GM23338 (cell line): ENCODE measurements around the gene SYT5.

Experiments used
- EZH2 ChIP-seq: fragments of 200-600 bp; sonication (generic); IDR thresholded peaks from one replicate; pipeline ENCODE4 v1.8.0; 2017; ENCODE audit warnings: antibody characterized with exemption, mild to moderate bottlenecking, low read depth; ENCODE audit not compliant: unreplicated experiment
- JUNB ChIP-seq: IDR thresholded peaks from one replicate; pipeline ENCODE4 v1.6.1; 2016; ENCODE audit warnings: antibody characterized with exemption; ENCODE audit not compliant: unreplicated experiment
- NANOG ChIP-seq: IDR thresholded peaks from 2 replicates; pipeline ENCODE4 v1.6.1; 2016; ENCODE audit warnings: antibody characterized with exemption, borderline replicate concordance
- POLR2AphosphoS5 ChIP-seq: IDR thresholded peaks from 2 replicates; pipeline ENCODE4 v1.6.1; 2016; ENCODE audit warnings: antibody characterized with exemption, low read depth
- TF ChIP-seq, protein P1 (sequence below), 2 experiments: fragments of 200-600 bp in 1 of 2; sonication (generic) in 1 of 2; conservative IDR thresholded peaks; 2 replicates each; pipeline versions ENCODE4 v1.5.1 to v1.6.1; 2016 to 2017; ENCODE audit warnings: antibody characterized with exemption in 2 of 2, low read depth in 2 of 2, mild to moderate bottlenecking in 2 of 2, moderate library complexity in 1 of 2

GRCh38 chr19:55224038-55224665 lies 44.1 kb upstream of the SYT5 start:
- TF ChIP-seq POLR2AphosphoS5, result no peak
- no peak for TF ChIP-seq JUNB
- TF ChIP-seq EZH2, result no peak
- TF ChIP-seq, protein P1, sequence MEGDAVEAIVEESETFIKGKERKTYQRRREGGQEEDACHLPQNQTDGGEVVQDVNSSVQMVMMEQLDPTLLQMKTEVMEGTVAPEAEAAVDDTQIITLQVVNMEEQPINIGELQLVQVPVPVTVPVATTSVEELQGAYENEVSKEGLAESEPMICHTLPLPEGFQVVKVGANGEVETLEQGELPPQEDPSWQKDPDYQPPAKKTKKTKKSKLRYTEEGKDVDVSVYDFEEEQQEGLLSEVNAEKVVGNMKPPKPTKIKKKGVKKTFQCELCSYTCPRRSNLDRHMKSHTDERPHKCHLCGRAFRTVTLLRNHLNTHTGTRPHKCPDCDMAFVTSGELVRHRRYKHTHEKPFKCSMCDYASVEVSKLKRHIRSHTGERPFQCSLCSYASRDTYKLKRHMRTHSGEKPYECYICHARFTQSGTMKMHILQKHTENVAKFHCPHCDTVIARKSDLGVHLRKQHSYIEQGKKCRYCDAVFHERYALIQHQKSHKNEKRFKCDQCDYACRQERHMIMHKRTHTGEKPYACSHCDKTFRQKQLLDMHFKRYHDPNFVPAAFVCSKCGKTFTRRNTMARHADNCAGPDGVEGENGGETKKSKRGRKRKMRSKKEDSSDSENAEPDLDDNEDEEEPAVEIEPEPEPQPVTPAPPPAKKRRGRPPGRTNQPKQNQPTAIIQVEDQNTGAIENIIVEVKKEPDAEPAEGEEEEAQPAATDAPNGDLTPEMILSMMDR (conservative IDR thresholded peaks at IDR 0.05; ENCODE audit: low read depth in 2 of 2), result no peak
- TF ChIP-seq NANOG, result no peak
